DND-41 (cell line): ENCODE results near the gene ZDHHC11B.
"Not testable (repeated sequence)": the region's sequence is repeated elsewhere in the genome, so short reads cannot be mapped to it uniquely, and the experiment has no call there.

Experiments used
- CTCF ChIP-seq: IDR thresholded peaks from 2 replicates; pipeline ENCODE4 v1.5.1; 2012; ENCODE audit warnings: borderline replicate concordance, low read length, moderate library complexity, mild to moderate bottlenecking; ENCODE audit not compliant: poor library complexity, severe bottlenecking; ENCODE audit errors: extremely low read depth
- EZH2 ChIP-seq: IDR thresholded peaks from 3 replicates; pipeline ENCODE4 v1.6.1; 2012; ENCODE audit warnings: borderline replicate concordance, low read depth, mild to moderate bottlenecking, moderate library complexity, low read length, inconsistent platforms; ENCODE audit not compliant: severe bottlenecking

- TF ChIP-seq CTCF, EZH2: not testable (repeated sequence)
Observed at GRCh38 chr5:732754-733454, 51.6 kb downstream of the ZDHHC11B start.
